Prostate gland (tissue), 2 donors: ENCODE data around the gene MRPS18A.

Source experiments
- POLR2A ChIP-seq: fragments of 450-650 bp; IDR thresholded peaks from one replicate; pipeline ENCODE4 v1.6.1; 2016; ENCODE audit warnings: antibody characterized with exemption, mild to moderate bottlenecking
- POLR2AphosphoS5 ChIP-seq: sonication (generic); formaldehyde crosslinking; IDR thresholded peaks from one replicate; pipeline ENCODE4 v1.6.1; 2017; ENCODE audit warnings: antibody characterized with exemption
- TF ChIP-seq, protein P1 (sequence below), 4 experiments: fragments of 200-600 bp in 2 of 4; fragments of 450-650 bp in 2 of 4; sonication (generic) in 2 of 4; IDR thresholded peaks; 1 replicate in 3 of 4; 2 replicates in 1 of 4; pipeline ENCODE4 v1.5.1; 2016 to 2019; ENCODE audit warnings: antibody characterized with exemption in 4 of 4, mild to moderate bottlenecking in 2 of 4, moderate library complexity in 2 of 4

DNA sequence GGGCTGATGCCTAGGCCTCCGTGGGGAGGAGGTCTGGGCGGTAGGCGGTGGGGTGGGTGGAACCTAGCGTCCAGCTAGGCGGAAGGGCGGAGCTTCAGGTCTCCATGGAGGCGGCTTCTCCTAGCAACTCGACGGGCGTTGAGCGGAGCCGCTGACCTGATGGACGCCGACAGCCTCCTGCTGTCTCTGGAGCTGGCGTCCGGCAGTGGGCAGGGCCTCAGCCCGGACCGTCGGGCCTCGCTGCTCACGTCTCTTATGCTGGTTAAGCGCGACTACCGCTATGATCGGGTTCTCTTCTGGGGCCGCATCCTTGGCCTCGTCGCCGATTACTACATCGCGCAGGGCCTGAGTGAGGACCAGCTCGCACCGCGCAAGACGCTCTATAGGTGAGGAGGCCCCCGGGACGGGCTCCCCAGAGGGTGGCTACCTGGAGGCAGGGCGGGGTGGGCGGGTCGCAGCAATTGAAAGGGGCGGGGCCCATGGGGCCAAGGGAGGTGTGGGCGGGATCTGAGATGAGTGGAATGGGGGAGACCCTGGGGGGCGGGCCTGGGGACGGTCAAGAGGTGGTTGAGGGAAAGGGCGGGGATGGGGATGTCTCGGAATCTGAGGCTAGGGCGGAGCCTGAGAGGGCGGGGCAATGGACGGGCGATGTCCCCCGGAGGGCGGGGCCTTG, 42.5 kb downstream of the MRPS18A start, which contains the start of gene RSPH9:
- TF ChIP-seq, protein P1, sequence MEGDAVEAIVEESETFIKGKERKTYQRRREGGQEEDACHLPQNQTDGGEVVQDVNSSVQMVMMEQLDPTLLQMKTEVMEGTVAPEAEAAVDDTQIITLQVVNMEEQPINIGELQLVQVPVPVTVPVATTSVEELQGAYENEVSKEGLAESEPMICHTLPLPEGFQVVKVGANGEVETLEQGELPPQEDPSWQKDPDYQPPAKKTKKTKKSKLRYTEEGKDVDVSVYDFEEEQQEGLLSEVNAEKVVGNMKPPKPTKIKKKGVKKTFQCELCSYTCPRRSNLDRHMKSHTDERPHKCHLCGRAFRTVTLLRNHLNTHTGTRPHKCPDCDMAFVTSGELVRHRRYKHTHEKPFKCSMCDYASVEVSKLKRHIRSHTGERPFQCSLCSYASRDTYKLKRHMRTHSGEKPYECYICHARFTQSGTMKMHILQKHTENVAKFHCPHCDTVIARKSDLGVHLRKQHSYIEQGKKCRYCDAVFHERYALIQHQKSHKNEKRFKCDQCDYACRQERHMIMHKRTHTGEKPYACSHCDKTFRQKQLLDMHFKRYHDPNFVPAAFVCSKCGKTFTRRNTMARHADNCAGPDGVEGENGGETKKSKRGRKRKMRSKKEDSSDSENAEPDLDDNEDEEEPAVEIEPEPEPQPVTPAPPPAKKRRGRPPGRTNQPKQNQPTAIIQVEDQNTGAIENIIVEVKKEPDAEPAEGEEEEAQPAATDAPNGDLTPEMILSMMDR (IDR thresholded peaks at IDR 0.05) = no peak
- TF ChIP-seq POLR2A (no peak), POLR2AphosphoS5 (no peak)
